ENCODE results near the gene SDK1. TPM values are rescaled to one million over a fixed set of nuclear protein-coding genes. Genes with fewer than 3 reads are reported as not detected.

The SDK1 gene
- total and polyA plus RNA-seq, 10 of the 15 experiments (the other 5 are each of a cell fraction or from before 2014, with no cell fraction given) = 0.14 to 0.33 TPM; not detected in 8

DNA sequence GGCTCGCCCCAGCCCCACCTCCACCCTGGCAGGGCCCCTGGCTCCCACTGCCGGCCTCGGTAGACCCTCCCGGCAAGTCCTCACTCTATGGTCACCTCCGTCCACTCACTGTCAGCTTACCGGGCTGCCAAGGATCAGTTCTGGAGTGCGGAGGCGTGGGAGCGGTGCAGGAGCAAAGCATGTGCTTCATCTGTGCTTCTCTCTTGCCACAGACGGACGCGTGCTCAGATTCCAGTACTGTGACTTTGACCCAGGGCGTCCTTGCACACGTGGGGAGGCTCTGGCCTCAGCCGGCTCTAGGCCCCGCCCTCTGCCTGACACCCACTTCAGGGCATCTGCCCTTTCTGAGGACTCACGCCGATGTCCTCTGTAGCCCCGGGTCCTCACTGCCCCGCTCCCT is 833.6 kb downstream of the SDK1 start (continued):
- TF ChIP-seq, protein P1, sequence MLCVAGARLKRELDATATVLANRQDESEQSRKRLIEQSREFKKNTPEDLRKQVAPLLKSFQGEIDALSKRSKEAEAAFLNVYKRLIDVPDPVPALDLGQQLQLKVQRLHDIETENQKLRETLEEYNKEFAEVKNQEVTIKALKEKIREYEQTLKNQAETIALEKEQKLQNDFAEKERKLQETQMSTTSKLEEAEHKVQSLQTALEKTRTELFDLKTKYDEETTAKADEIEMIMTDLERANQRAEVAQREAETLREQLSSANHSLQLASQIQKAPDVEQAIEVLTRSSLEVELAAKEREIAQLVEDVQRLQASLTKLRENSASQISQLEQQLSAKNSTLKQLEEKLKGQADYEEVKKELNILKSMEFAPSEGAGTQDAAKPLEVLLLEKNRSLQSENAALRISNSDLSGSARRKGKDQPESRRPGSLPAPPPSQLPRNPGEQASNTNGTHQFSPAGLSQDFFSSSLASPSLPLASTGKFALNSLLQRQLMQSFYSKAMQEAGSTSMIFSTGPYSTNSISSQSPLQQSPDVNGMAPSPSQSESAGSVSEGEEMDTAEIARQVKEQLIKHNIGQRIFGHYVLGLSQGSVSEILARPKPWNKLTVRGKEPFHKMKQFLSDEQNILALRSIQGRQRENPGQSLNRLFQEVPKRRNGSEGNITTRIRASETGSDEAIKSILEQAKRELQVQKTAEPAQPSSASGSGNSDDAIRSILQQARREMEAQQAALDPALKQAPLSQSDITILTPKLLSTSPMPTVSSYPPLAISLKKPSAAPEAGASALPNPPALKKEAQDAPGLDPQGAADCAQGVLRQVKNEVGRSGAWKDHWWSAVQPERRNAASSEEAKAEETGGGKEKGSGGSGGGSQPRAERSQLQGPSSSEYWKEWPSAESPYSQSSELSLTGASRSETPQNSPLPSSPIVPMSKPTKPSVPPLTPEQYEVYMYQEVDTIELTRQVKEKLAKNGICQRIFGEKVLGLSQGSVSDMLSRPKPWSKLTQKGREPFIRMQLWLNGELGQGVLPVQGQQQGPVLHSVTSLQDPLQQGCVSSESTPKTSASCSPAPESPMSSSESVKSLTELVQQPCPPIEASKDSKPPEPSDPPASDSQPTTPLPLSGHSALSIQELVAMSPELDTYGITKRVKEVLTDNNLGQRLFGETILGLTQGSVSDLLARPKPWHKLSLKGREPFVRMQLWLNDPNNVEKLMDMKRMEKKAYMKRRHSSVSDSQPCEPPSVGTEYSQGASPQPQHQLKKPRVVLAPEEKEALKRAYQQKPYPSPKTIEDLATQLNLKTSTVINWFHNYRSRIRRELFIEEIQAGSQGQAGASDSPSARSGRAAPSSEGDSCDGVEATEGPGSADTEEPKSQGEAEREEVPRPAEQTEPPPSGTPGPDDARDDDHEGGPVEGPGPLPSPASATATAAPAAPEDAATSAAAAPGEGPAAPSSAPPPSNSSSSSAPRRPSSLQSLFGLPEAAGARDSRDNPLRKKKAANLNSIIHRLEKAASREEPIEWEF (IDR thresholded peaks at IDR 0.05; ENCODE audit: insufficient replicate concordance, low read depth, low read length) = no peak
- TF ChIP-seq BRCA1 (IDR thresholded peaks at IDR 0.05; ENCODE audit: low read depth, low read length) (no peak), SUPT20H (IDR thresholded peaks at IDR 0.05; ENCODE audit: borderline replicate concordance, control insufficient read depth, low read depth, low read length) (no peak)

DNA sequence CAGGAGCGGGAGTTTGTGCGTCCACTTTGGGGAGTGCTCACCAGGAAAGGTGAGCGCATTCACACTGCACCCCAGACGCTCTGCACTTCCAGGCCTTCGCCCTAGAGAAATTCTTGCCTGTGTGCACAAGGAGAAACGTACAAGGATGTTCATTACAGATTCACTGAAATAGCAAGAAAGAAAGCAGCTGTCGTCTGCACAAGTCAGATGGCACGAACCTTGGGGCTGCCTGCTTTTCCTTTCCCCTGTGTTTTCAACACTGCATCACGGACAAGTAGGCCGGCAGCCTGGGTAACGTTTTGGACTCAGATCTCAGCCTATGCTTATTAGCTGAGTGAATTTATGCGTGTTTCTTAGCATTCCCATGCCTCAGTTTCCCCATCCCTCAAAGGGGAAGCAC is 834.2 kb downstream of the SDK1 start:
- FAIRE-seq (no peak), DNase-seq (ENCODE audit: low read depth, low spot score) (no peak), ATAC-seq (no peak)
- H3K36me3 ChIP-seq (ENCODE audit: control insufficient read depth in 2 of 2, insufficient read depth in 2 of 2, low read length in 1 of 2) = no peaks in the 10 kb centered on the region
- 41% methylated on average over 12 of the region's 12 CpGs for WGBS (ENCODE audit: insufficient coverage, insufficient replicate concordance, low lambda C conversion rate, missing lambda C conversion rate)
- H3K4me3 ChIP-seq = no peak overlapping the region
- no TSS peak for BruUV-seq (replicated peaks)
- H2AFZ ChIP-seq (ENCODE audit: control insufficient read depth, low read depth, low read length) = no peak overlapping the region
- no peaks in the 10 kb centered on the region; the same call in 2 of the 3 replicates for H3K9me3 ChIP-seq (replicated peaks; ENCODE audit: control insufficient read depth, insufficient read depth, low read length)
- H3K9ac ChIP-seq (ENCODE audit: control insufficient read depth, insufficient read depth, low read length) = no peak overlapping the region
- H3K4me2 ChIP-seq (ENCODE audit: control insufficient read depth, insufficient read depth) = no peak overlapping the region
- H3K4me1 ChIP-seq (ENCODE audit: control insufficient read depth, insufficient read depth, low read length) = no peaks in the 10 kb centered on the region
- H3K79me2 ChIP-seq (ENCODE audit: control insufficient read depth, insufficient read depth, low read length) = no peaks in the 10 kb centered on the region
- ChIA-PET SMC1A (ENCODE audit: uncharacterized antibody, unreplicated experiment) (no interaction called here), CTCF (no interaction called here), POLR2A (no interaction called here), RAD21 (ENCODE audit: unreplicated experiment) (no interaction called here)
- no peak overlapping the region for H3K27ac ChIP-seq (ENCODE audit: control insufficient read depth, insufficient read depth)
- no peaks in the 10 kb centered on the region for H3K27me3 ChIP-seq (replicated peaks in 1 of 2; ENCODE audit: control insufficient read depth in 2 of 2, insufficient read depth in 2 of 2, low read length in 1 of 2)
- in situ Hi-C loops (cut with MboI) (no loop called here), intact Hi-C loops (cut with micrococcal nuclease; ENCODE audit: unreplicated experiment) (no loop called here)
- TF ChIP-seq, protein P2, sequence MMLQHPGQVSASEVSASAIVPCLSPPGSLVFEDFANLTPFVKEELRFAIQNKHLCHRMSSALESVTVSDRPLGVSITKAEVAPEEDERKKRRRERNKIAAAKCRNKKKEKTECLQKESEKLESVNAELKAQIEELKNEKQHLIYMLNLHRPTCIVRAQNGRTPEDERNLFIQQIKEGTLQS (IDR thresholded peaks at IDR 0.05; ENCODE audit: borderline replicate concordance, extremely low read depth, low read depth, low read length) = no peak
- TF ChIP-seq ZBED1 (IDR thresholded peaks at IDR 0.05; ENCODE audit: borderline replicate concordance) (no peak), WRNIP1 (IDR thresholded peaks at IDR 0.05; ENCODE audit: borderline replicate concordance, low read depth, low read length) (no peak)
- TF ChIP-seq, protein P3, sequence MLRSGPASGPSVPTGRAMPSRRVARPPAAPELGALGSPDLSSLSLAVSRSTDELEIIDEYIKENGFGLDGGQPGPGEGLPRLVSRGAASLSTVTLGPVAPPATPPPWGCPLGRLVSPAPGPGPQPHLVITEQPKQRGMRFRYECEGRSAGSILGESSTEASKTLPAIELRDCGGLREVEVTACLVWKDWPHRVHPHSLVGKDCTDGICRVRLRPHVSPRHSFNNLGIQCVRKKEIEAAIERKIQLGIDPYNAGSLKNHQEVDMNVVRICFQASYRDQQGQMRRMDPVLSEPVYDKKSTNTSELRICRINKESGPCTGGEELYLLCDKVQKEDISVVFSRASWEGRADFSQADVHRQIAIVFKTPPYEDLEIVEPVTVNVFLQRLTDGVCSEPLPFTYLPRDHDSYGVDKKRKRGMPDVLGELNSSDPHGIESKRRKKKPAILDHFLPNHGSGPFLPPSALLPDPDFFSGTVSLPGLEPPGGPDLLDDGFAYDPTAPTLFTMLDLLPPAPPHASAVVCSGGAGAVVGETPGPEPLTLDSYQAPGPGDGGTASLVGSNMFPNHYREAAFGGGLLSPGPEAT (IDR thresholded peaks at IDR 0.05; ENCODE audit: low read depth) = no peak
- TF ChIP-seq, protein P4, sequence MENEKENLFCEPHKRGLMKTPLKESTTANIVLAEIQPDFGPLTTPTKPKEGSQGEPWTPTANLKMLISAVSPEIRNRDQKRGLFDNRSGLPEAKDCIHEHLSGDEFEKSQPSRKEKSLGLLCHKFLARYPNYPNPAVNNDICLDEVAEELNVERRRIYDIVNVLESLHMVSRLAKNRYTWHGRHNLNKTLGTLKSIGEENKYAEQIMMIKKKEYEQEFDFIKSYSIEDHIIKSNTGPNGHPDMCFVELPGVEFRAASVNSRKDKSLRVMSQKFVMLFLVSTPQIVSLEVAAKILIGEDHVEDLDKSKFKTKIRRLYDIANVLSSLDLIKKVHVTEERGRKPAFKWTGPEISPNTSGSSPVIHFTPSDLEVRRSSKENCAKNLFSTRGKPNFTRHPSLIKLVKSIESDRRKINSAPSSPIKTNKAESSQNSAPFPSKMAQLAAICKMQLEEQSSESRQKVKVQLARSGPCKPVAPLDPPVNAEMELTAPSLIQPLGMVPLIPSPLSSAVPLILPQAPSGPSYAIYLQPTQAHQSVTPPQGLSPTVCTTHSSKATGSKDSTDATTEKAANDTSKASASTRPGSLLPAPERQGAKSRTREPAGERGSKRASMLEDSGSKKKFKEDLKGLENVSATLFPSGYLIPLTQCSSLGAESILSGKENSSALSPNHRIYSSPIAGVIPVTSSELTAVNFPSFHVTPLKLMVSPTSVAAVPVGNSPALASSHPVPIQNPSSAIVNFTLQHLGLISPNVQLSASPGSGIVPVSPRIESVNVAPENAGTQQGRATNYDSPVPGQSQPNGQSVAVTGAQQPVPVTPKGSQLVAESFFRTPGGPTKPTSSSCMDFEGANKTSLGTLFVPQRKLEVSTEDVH (IDR thresholded peaks at IDR 0.05; ENCODE audit: low read depth, partially characterized antibody) = no peak
- no peaks in the 10 kb centered on the region for H4K20me1 ChIP-seq (ENCODE audit: control insufficient read depth, insufficient read depth)

All from GM12878 (cell line).